Endothelial cell (in vitro differentiated cells): ENCODE results near the gene TMED4. TPM values are rescaled to one million over a fixed set of nuclear protein-coding genes. Genes with fewer than 3 reads are reported as not detected.

ENCODE experiments used
- DNase-seq: peaks from one replicate; pipeline ENCODE4 v3.0.0; 2021; ENCODE audit warnings: low spot score
- H3K27ac Mint-ChIP-seq: one replicate; pipeline ENCODE4 v1.8.0; 2021; ENCODE audit warnings: mixed read lengths, inconsistent platforms; ENCODE audit not compliant: unreplicated experiment
- H3K27me3 Mint-ChIP-seq: one replicate; pipeline ENCODE4 v1.8.0; 2021; ENCODE audit warnings: mild to moderate bottlenecking, moderate library complexity, mixed read lengths, inconsistent platforms; ENCODE audit not compliant: unreplicated experiment
- H3K36me3 Mint-ChIP-seq: one replicate; pipeline ENCODE4 v1.8.0; 2021; ENCODE audit warnings: mild to moderate bottlenecking, low read depth, mixed read lengths, inconsistent platforms; ENCODE audit not compliant: unreplicated experiment
- H3K4me1 Mint-ChIP-seq: one replicate; pipeline ENCODE4 v1.8.0; 2021; ENCODE audit warnings: mild to moderate bottlenecking, mixed read lengths, inconsistent platforms; ENCODE audit not compliant: unreplicated experiment
- H3K4me3 Mint-ChIP-seq: one replicate; pipeline ENCODE4 v1.8.0; 2021; ENCODE audit warnings: mild to moderate bottlenecking, mixed read lengths, inconsistent platforms; ENCODE audit not compliant: unreplicated experiment
- H3K9me3 Mint-ChIP-seq: one replicate; pipeline ENCODE4 v1.8.0; 2021; ENCODE audit warnings: mixed read lengths, inconsistent platforms; ENCODE audit not compliant: unreplicated experiment
- CTCF ChIP-seq: fragments of 200-600 bp; sonication (generic); IDR thresholded peaks from one replicate; pipeline ENCODE4 v1.5.0; 2021; ENCODE audit warnings: antibody characterized with exemption; ENCODE audit not compliant: unreplicated experiment
- total RNA-seq: library from RNA; stranded (reverse); fragmentation: NEBNext Ultra II Directional; extraction: Animal tissue kit (Norgen Biotek cat#: 25700); gene quantifications from one replicate; pipeline ENCODE4 v1.2.1, GENCODE V29; 2021; ENCODE audit not compliant: unreplicated experiment

Gene TMED4
- total RNA-seq, 1 donor from 2014 or later, result 79.4 TPM

- no peak for TF ChIP-seq CTCF
- DNase-seq, result no peak
- H3K36me3 Mint-ChIP-seq, result peaks cover 35% of the 10 kb centered on the region
- H3K4me1 Mint-ChIP-seq, result peaks cover 21% of the 10 kb centered on the region
- H3K27me3 Mint-ChIP-seq, result no peaks in the 10 kb centered on the region
- H3K9me3 Mint-ChIP-seq, result no peaks in the 10 kb centered on the region
- no peak overlapping the region for H3K27ac Mint-ChIP-seq
- peak overlapping the region; percentile 98 for H3K4me3 Mint-ChIP-seq
Observed at GRCh38 chr7:44575054-44575453, 7.0 kb downstream of the TMED4 start.

- no peak for TF ChIP-seq CTCF
- peak overlapping the region; percentile 55 for H3K27ac Mint-ChIP-seq
- H3K9me3 Mint-ChIP-seq, result no peaks in the 10 kb centered on the region
- peaks cover 35% of the 10 kb centered on the region for H3K36me3 Mint-ChIP-seq
- H3K27me3 Mint-ChIP-seq, result peaks cover 2% of the 10 kb centered on the region
- peaks cover 20% of the 10 kb centered on the region for H3K4me1 Mint-ChIP-seq
- DNase-seq, result no peak
- peak overlapping the region; percentile 98 for H3K4me3 Mint-ChIP-seq
Observed at GRCh38 chr7:44574287-44574872, 7.7 kb downstream of the TMED4 start.

- Mint-ChIP-seq H3K27me3 (peaks cover 4% of the 10 kb centered on the region), H3K9me3 (no peaks in the 10 kb centered on the region), H3K27ac (peak within 1 kb of the TSS; percentile 88), H3K4me3 (peak within 1 kb of the TSS; percentile 98), H3K4me1 (peaks cover 20% of the 10 kb centered on the region), H3K36me3 (peaks cover 35% of the 10 kb centered on the region)
- no peak for TF ChIP-seq CTCF
- DNase-seq, result peak; percentile 91
Observed at GRCh38 chr7:44573464-44574286, 8.4 kb downstream of the TMED4 start, which contains the start of gene DDX56. Gene DDX56 (minus strand): TSS chr7:44573908. CDS start chr7:44573895, 13 bp downstream.

- H3K4me3 Mint-ChIP-seq, result peak overlapping the region; percentile 98
- no peak for TF ChIP-seq CTCF
- H3K4me1 Mint-ChIP-seq, result peaks cover 20% of the 10 kb centered on the region
- peaks cover 42% of the 10 kb centered on the region for H3K36me3 Mint-ChIP-seq
- H3K27me3 Mint-ChIP-seq, result peaks cover 4% of the 10 kb centered on the region
- DNase-seq, result no peak
- no peaks in the 10 kb centered on the region for H3K9me3 Mint-ChIP-seq
- H3K27ac Mint-ChIP-seq, result peak overlapping the region; percentile 88
Observed at GRCh38 chr7:44572771-44573170, 9.3 kb downstream of the TMED4 start.

GRCh38 chr7:44569959-44570358, 12.1 kb downstream of the TMED4 start:
- H3K4me3 Mint-ChIP-seq, result peak overlapping the region; percentile 65
- no peak for TF ChIP-seq CTCF
- peak overlapping the region; percentile 30 for H3K27ac Mint-ChIP-seq
- DNase-seq, result no peak
- peaks cover 20% of the 10 kb centered on the region for H3K4me1 Mint-ChIP-seq
- peaks cover 50% of the 10 kb centered on the region for H3K36me3 Mint-ChIP-seq
- peaks cover 7% of the 10 kb centered on the region for H3K27me3 Mint-ChIP-seq
- H3K9me3 Mint-ChIP-seq, result no peaks in the 10 kb centered on the region
